Hematopoietic multipotent progenitor cell treated with erythropoietin and hydrocortisone succinate and interleukin-3 and kit ligand, for 6 days (in vitro differentiated cells): Measurements from ENCODE around the gene DOK4.
"Not testable (repeated sequence)": the region's sequence is repeated elsewhere in the genome, so short reads cannot be mapped to it uniquely, and the experiment has no call there.

ENCODE experiments used
- DNase-seq: peaks from one replicate; pipeline ENCODE4 v3.0.0-alpha.2; 2015

DOK4 gene

GRCh38 chr16:57500578-57501111 is 14.4 kb upstream of the DOK4 start:
- DNase-seq = no peak

GRCh38 chr16:57499941-57500340 is 13.6 kb upstream of the DOK4 start:
- DNase-seq = not testable (repeated sequence)

- DNase-seq = no peak
Observed at GRCh38 chr16:57498031-57498430, 11.7 kb upstream of the DOK4 start.

- DNase-seq = no peak
Observed at GRCh38 chr16:57497121-57497520, 10.8 kb upstream of the DOK4 start.

GRCh38 chr16:57493767-57494166 is 7.5 kb upstream of the DOK4 start:
- DNase-seq = no peak

- DNase-seq = no peak
Observed at GRCh38 chr16:57489229-57489628, 2.9 kb upstream of the DOK4 start.

- no peak for DNase-seq
Observed at GRCh38 chr16:57486858-57487834, 853 bp upstream of the DOK4 start.

GRCh38 chr16:57485091-57485915 is 990 bp downstream of the DOK4 start:
- no peak for DNase-seq

GRCh38 chr16:57484515-57485005 is 1.7 kb downstream of the DOK4 start:
- DNase-seq = no peak

- no peak for DNase-seq
Observed at GRCh38 chr16:57483725-57484514, 2.4 kb downstream of the DOK4 start.

- DNase-seq = no peak
Observed at GRCh38 chr16:57482845-57483545, 3.3 kb downstream of the DOK4 start.

- no peak for DNase-seq
Observed at GRCh38 chr16:57481421-57481820, 4.9 kb downstream of the DOK4 start.

- DNase-seq = no peak
Observed at GRCh38 chr16:57480754-57481230, 5.5 kb downstream of the DOK4 start.

GRCh38 chr16:57479976-57480753 is 6.1 kb downstream of the DOK4 start:
- no peak for DNase-seq

- DNase-seq = no peak
Observed at GRCh38 chr16:57479205-57479975, 6.9 kb downstream of the DOK4 start.

- DNase-seq = no peak
Observed at GRCh38 chr16:57478396-57479204, 7.7 kb downstream of the DOK4 start.

- DNase-seq = no peak
Observed at GRCh38 chr16:57477531-57478202, 8.6 kb downstream of the DOK4 start.
